T-cell (primary cell): ENCODE results near the gene COL15A1. TPM values are rescaled to one million over a fixed set of nuclear protein-coding genes. Genes with fewer than 3 reads are reported as not detected.

Source experiments
- ATAC-seq, 4 experiments: fragments of 200-7000 bp in 3 of 4; fragments of 150-1000 bp in 1 of 4; cut with Tn5 transposase; replicated peaks in 1 of 4; 1 replicate in 3 of 4; 2 replicates in 1 of 4; pipeline ENCODE4 v1.10.0; 2021; ENCODE audit warnings: moderate library complexity in 3 of 4, mild to moderate bottlenecking in 2 of 4, moderate number of reproducible peaks in 1 of 4
- CTCF ChIA-PET, 2 donors: fragments of 300-600 bp; sonication (Branson Sonifier 250); formaldehyde crosslinking; loops; one replicate each; lab custom pipeline; 2022; ENCODE audit warnings: antibody characterized with exemption in 2 of 2; lab: Charles Lee
- POLR2A ChIA-PET, 2 donors: fragments of 300-600 bp; sonication (Branson Sonifier 250); formaldehyde crosslinking; loops; one replicate each; lab custom pipeline; 2022; ENCODE audit warnings: antibody characterized with exemption in 2 of 2; lab: Charles Lee
- DNase-seq, 35 experiments: peaks; one replicate each; pipeline versions ENCODE4 v3.0.0 to v3.0.0-alpha.2; 2013 to 2023
- H3K27ac ChIP-seq: one replicate; pipeline ENCODE4 v1.5.1; 2013; ENCODE audit warnings: low read length
- H3K27me3 ChIP-seq, 2 experiments: replicated peaks in 1 of 2; 1 replicate in 1 of 2; 2 replicates in 1 of 2; pipeline versions ENCODE4 v1.6.1 to v1.7.0; 2013; ENCODE audit warnings: low read length in 1 of 2, mixed read lengths in 1 of 2; ENCODE audit not compliant: control insufficient read depth in 2 of 2, insufficient read depth in 2 of 2; ENCODE audit errors: extremely low read depth in 1 of 2
- H3K36me3 ChIP-seq, 2 donors: 1 replicate in 1 of 2; 2 replicates in 1 of 2; pipeline versions ENCODE4 v1.6.1 to v1.7.0; 2013; ENCODE audit warnings: low read length in 1 of 2; ENCODE audit not compliant: control insufficient read depth in 2 of 2, insufficient read depth in 1 of 2; ENCODE audit errors: extremely low read depth in 1 of 2
- H3K4me1 ChIP-seq, 2 experiments: 1 replicate in 1 of 2; 2 replicates in 1 of 2; pipeline versions ENCODE4 v1.6.1 to v1.7.0; 2013; ENCODE audit warnings: low read length in 2 of 2, mixed read lengths in 1 of 2; ENCODE audit not compliant: insufficient read depth in 2 of 2, control insufficient read depth in 1 of 2; ENCODE audit errors: extremely low read depth in 1 of 2
- H3K4me3 ChIP-seq, 2 donors: 1 replicate in 1 of 2; 2 replicates in 1 of 2; pipeline versions ENCODE4 v1.5.1 to v1.7.0; 2013; ENCODE audit warnings: mild to moderate bottlenecking in 2 of 2, low read length in 1 of 2, moderate library complexity in 1 of 2; ENCODE audit not compliant: control insufficient read depth in 1 of 2; ENCODE audit errors: extremely low read depth in 1 of 2
- H3K9me3 ChIP-seq: 2 replicates; pipeline ENCODE4 v1.7.0; 2013
- H3K27ac Mint-ChIP-seq, 2 donors: one replicate each; pipeline ENCODE4 v1.8.0; 2020 to 2021; ENCODE audit warnings: mild to moderate bottlenecking in 2 of 2, mixed read lengths in 2 of 2
- H3K27me3 Mint-ChIP-seq, 2 donors: one replicate each; pipeline ENCODE4 v1.8.0; 2021 to 2022; ENCODE audit warnings: mixed read lengths in 2 of 2
- H3K36me3 Mint-ChIP-seq: one replicate; pipeline ENCODE4 v1.8.0; 2021; ENCODE audit warnings: mixed read lengths
- H3K4me1 Mint-ChIP-seq, 3 donors: one replicate each; pipeline ENCODE4 v1.8.0; 2020 to 2022; ENCODE audit warnings: mixed read lengths in 3 of 3, mild to moderate bottlenecking in 1 of 3
- H3K4me3 Mint-ChIP-seq, 3 donors: one replicate each; pipeline ENCODE4 v1.8.0; 2020 to 2022; ENCODE audit warnings: mild to moderate bottlenecking in 3 of 3, mixed read lengths in 3 of 3, moderate library complexity in 3 of 3
- H3K9me3 Mint-ChIP-seq, 3 donors: one replicate each; pipeline ENCODE4 v1.8.0; 2020 to 2022; ENCODE audit warnings: mixed read lengths in 3 of 3
- WGBS: methylation state at CpG from one replicate; pipeline ENCODE4 v1.1.5; 2013; ENCODE audit warnings: missing lambda C conversion rate; ENCODE audit not compliant: insufficient coverage; 5-methylcytosine and 5-hydroxymethylcytosine counted together
- total RNA-seq, 35 experiments: library from RNA in 6 of 35; stranded (reverse) in 6 of 35; fragments of 120-200 nt in 1 of 35; gene quantifications; one replicate each; pipeline versions ENCODE4 v1.2.1 to v1.2.4 and lab custom pipeline; 2013 to 2026

Gene COL15A1
- total RNA-seq, 5 donors from 2014 or later (not counting 1 experiment from before 2014, with no cell fraction given) = 0.15 to 0.20 (median 0.19) TPM; not detected in 2

DNA sequence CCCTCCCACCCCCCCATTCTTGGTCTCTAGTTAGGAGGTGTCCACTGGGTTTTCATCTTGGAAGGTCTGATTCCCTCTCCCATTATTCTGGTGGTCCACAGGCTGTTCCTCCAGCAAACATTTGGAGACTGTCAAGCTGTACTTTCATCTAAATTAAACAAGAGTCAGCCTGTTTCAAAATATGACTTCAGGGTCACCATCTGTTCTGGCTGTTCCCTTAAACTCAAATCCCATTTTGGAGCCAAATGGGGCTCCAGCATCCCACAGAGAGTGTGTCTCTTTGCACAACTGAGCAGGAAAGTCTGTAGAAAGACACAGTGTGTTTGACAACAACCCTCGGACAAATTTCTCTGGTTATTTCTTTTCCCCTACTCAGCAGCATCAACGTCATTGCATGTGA, 20.5 kb downstream of the COL15A1 start:
- Histone ChIP-seq H3K9me3 (no peaks in the 10 kb centered on the region), H3K27ac (no peak overlapping the region), H3K4me3 (no peak overlapping the region), H3K27me3 (peaks cover 0 to 18% of the 10 kb centered on the region in 2 experiments), H3K4me1 (no peaks in the 10 kb centered on the region), H3K36me3 (no peaks in the 10 kb centered on the region)
- H3K9me3 Mint-ChIP-seq = no peaks in the 10 kb centered on the region
- no peak for DNase-seq
- ATAC-seq = no peak
- no peaks in the 10 kb centered on the region for H3K36me3 Mint-ChIP-seq
- no peak overlapping the region for H3K27ac Mint-ChIP-seq
- H3K4me3 Mint-ChIP-seq = no peak overlapping the region
- peaks cover 7 to 10% of the 10 kb centered on the region in 2 donors for H3K27me3 Mint-ChIP-seq
- WGBS = 92% methylated on average over 2 of the region's 2 CpGs
- no peaks in the 10 kb centered on the region for H3K4me1 Mint-ChIP-seq
- POLR2A ChIA-PET = no interaction called here
- CTCF ChIA-PET = no interaction called here

DNA sequence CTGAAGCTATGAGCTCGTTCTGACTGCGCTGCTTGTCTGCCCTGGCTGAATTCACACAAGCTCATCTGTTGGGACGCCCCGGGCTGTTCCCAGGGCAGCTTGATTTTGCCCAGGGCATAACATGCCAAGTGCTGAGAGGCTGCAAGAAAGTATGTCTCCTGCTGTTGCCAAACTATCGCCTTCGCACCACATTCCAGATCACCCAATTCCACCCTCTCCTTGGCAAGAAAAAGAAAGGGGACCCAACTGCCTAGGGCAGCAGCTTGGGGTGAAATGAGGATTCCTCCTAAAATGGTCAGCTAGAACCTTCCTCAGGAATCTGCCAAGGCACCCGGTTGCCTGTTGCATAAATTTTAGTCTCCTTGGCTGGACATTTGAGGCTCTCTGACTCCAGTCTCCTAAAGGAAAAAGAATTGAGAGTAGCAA, 21.2 kb downstream of the COL15A1 start:
- peaks cover 0 to 14% of the 10 kb centered on the region in 2 experiments for H3K27me3 ChIP-seq
- CTCF ChIA-PET = no interaction called here

DNA sequence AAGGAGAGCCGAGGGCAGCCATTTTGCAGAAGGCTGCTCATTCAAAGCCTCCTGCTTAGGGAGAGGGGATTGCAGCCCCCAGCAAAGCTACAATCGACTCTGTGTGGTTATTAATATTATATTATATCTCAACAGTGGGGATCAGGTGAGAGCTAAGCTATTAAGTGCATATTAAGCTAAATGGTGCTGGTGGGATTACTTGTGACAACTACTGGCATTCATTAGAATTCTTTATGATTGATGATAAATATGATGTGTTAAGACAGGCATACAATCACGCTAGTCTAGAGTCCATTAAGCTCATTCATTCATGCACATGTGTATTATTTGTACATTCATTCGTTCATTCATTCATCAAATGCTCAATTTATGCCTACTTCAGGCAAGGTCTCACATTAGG, 23.0 kb downstream of the COL15A1 start:
- Mint-ChIP-seq H3K27me3 (peaks cover 0 to 3% of the 10 kb centered on the region in 2 donors), H3K9me3 (no peaks in the 10 kb centered on the region), H3K4me3 (no peak overlapping the region), H3K4me1 (no peaks in the 10 kb centered on the region), H3K36me3 (no peaks in the 10 kb centered on the region), H3K27ac (no peak overlapping the region)
- WGBS = no CpG with 5 or more reads among the region's 4 CpGs
- H3K27ac ChIP-seq = no peak overlapping the region
- POLR2A ChIA-PET = no interaction called here
- no peaks in the 10 kb centered on the region for H3K4me1 ChIP-seq
- H3K27me3 ChIP-seq = peaks cover 0 to 7% of the 10 kb centered on the region in 2 experiments
- ATAC-seq (no peak), DNase-seq (no peak)
- no peaks in the 10 kb centered on the region for H3K9me3 ChIP-seq
- H3K36me3 ChIP-seq = no peaks in the 10 kb centered on the region
- CTCF ChIA-PET = interaction anchor here in 1 of 2 donors (0.5 kb wide), 1 partner anchor 119 kb away, joined by 3 read pairs; no protein-coding TSS in a partner anchor
- no peak overlapping the region for H3K4me3 ChIP-seq

More for the DNA sequence above, 21.2 kb downstream of the COL15A1 start:
- Mint-ChIP-seq H3K4me1 (no peaks in the 10 kb centered on the region), H3K4me3 (no peak overlapping the region), H3K27me3 (peaks cover 1 to 5% of the 10 kb centered on the region in 2 donors), H3K36me3 (no peaks in the 10 kb centered on the region), H3K27ac (no peak overlapping the region), H3K9me3 (no peaks in the 10 kb centered on the region)
- DNase-seq (no peak), ATAC-seq (no peak)
- Histone ChIP-seq H3K9me3 (no peaks in the 10 kb centered on the region), H3K27ac (no peak overlapping the region), H3K4me3 (no peak overlapping the region), H3K4me1 (no peaks in the 10 kb centered on the region), H3K36me3 (no peaks in the 10 kb centered on the region)
- POLR2A ChIA-PET = no interaction called here
- 77% methylated on average over 4 of the region's 7 CpGs for WGBS

DNA sequence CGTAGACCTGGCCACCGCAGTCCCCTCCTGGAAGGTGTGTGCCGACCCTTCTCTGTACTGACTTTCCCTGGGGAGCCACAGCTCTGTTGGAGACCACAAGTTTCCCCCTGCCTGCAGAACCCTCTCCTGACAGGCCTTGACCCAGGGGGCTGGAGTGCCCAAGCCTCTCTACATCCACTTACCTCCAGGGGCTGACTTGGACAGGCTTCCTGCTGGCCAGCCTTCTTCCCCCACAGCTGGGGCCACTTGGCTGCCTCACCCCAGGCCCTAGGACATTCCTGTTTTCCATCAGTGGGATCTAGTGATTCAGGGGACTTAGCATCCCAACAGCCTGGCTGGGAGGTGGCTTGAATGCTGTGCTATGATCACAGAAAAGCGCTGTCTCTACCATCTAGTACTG, 23.6 kb downstream of the COL15A1 start:
- POLR2A ChIA-PET = no interaction called here

DNA sequence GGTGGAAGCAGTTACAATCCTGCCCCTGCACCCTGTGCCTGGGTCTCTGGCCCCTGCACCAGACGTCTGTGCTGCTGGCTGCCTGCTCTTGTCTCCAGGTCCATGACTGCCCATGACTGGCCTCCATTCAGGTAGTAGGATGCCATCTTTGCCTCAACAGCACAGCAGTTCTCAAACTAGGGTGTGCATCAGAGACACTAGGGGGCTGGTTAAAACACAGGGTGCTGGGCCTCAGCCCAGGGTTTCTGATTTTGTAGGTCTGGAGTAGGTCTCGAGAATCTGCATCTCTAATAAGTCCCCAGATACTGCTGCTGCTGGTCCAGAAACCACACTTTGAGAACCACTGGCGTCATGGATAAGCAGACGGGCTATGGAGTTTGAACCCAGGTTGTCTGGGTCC, 24.0 kb downstream of the COL15A1 start:
- H3K4me1 ChIP-seq = no peaks in the 10 kb centered on the region
- H3K36me3 ChIP-seq = no peaks in the 10 kb centered on the region
- Mint-ChIP-seq H3K9me3 (no peaks in the 10 kb centered on the region), H3K27ac (no peak overlapping the region), H3K4me1 (no peaks in the 10 kb centered on the region), H3K27me3 (peaks cover 0 to 5% of the 10 kb centered on the region in 2 donors), H3K36me3 (no peaks in the 10 kb centered on the region), H3K4me3 (no peak overlapping the region)
- ChIA-PET POLR2A (no interaction called here), CTCF (no interaction called here)
- H3K9me3 ChIP-seq = no peaks in the 10 kb centered on the region
- H3K27me3 ChIP-seq = peaks cover 0 to 5% of the 10 kb centered on the region in 2 experiments
- no peak overlapping the region for H3K27ac ChIP-seq
- DNase-seq = no peak
- no peak for ATAC-seq
- H3K4me3 ChIP-seq = no peak overlapping the region
- 78% methylated on average over 4 of the region's 4 CpGs for WGBS

More for the DNA sequence above, 23.6 kb downstream of the COL15A1 start:
- H3K9me3 ChIP-seq = no peaks in the 10 kb centered on the region
- H3K4me3 Mint-ChIP-seq = no peak overlapping the region
- no peaks in the 10 kb centered on the region for H3K36me3 Mint-ChIP-seq
- peaks cover 0 to 5% of the 10 kb centered on the region in 2 experiments for H3K27me3 ChIP-seq
- no peaks in the 10 kb centered on the region for H3K36me3 ChIP-seq
- WGBS = 97% methylated on average over 3 of the region's 4 CpGs
- no peak overlapping the region for H3K27ac ChIP-seq
- H3K27ac Mint-ChIP-seq = no peak overlapping the region
- ATAC-seq = no peak
- no peaks in the 10 kb centered on the region for H3K4me1 Mint-ChIP-seq
- no peak overlapping the region for H3K4me3 ChIP-seq
- CTCF ChIA-PET = no interaction called here
- H3K27me3 Mint-ChIP-seq = peaks cover 0 to 5% of the 10 kb centered on the region in 2 donors
- no peak for DNase-seq
- no peaks in the 10 kb centered on the region for H3K9me3 Mint-ChIP-seq
- H3K4me1 ChIP-seq = no peaks in the 10 kb centered on the region

DNA sequence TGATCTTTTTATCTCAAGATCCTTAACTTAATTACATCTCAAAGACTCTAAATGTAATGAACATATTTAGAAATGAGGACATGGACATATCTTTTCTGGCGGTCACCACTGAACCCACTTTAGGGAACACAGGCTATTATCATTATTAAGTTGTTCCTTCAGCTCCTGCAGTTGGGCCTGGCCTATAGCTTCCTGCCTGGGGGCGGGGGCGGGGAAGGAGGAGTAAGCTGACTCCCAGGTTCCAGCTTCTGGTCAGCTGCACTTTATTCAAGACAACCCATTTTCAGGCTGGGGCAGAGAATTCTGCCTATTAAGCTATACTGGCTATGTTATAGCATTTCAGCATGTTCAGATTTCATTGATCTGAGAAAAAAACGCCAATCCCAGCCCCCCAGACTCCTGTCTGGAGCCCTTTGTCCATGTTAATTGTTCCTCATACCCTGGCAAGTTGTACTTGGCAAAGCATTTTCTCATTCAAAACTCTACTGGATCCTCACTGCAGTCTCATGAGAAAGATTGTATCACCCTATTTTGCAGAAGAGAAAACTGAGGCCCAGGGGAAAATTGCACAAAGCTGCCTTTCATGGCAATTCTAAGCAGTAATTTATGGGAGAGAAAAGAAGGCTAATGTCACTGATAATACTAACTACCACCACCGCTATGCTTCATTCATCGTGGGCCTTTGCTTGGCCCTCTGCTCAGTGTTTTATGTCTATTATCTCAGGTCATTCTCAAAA, 25.1 kb downstream of the COL15A1 start:
- Mint-ChIP-seq H3K9me3 (no peaks in the 10 kb centered on the region), H3K4me1 (no peaks in the 10 kb centered on the region), H3K36me3 (no peaks in the 10 kb centered on the region), H3K27ac (no peak overlapping the region), H3K4me3 (no peak overlapping the region), H3K27me3 (peaks cover 2 to 5% of the 10 kb centered on the region in 2 donors)
- H3K36me3 ChIP-seq = no peaks in the 10 kb centered on the region
- DNase-seq = no peak
- no peak overlapping the region for H3K27ac ChIP-seq
- H3K4me3 ChIP-seq = no peak overlapping the region
- H3K9me3 ChIP-seq = no peaks in the 10 kb centered on the region
- ATAC-seq = no peak
- H3K27me3 ChIP-seq = peaks cover 0 to 3% of the 10 kb centered on the region in 2 experiments
- POLR2A ChIA-PET = interaction anchor here in 1 of 2 donors (0.7 kb wide), 1 partner anchor 592 kb away, joined by 3 read pairs; no protein-coding TSS in a partner anchor
- no peaks in the 10 kb centered on the region for H3K4me1 ChIP-seq
- CTCF ChIA-PET = interaction anchor here (0.6 to 0.7 kb wide), 3 partner anchors 12 to 1356 kb away, joined by 3 to 5 read pairs (median 3); no protein-coding TSS in a partner anchor
- WGBS = 63% methylated on average over 3 of the region's 6 CpGs
